MCF 10A (cell line): ENCODE measurements around the gene HIGD1C. TPM values are rescaled to one million over a fixed set of nuclear protein-coding genes. Genes with fewer than 3 reads are reported as not detected.

Source experiments
- BruUV-seq: library from RNA; stranded (reverse); fragments of 400-500 nt; replicated peaks from 2 replicates; lab custom pipeline; 2021; lab: Mats Ljungman, UMichigan
- CTCF ChIA-PET: fragments of 300-600 bp; sonication (Branson Sonifier 250); formaldehyde crosslinking; extraction: SDS; loops from one replicate; lab custom pipeline; 2021; ENCODE audit warnings: antibody characterized with exemption, inconsistent platforms; lab: Yijun Ruan, JAX
- POLR2A ChIA-PET: fragments of 300-600, 350-650 bp; sonication (Branson Sonifier 250); formaldehyde crosslinking; extraction: SDS; loops from one replicate; lab custom pipeline; 2020; ENCODE audit warnings: antibody characterized with exemption, inconsistent platforms; lab: Yijun Ruan, JAX
- DNase-seq: peaks from one replicate; pipeline ENCODE4 v3.0.0-alpha.2; 2018; ENCODE audit not compliant: unreplicated experiment
- H3K27ac Mint-ChIP-seq: one replicate; pipeline ENCODE4 v1.8.0; 2022; ENCODE audit warnings: mild to moderate bottlenecking, low read depth, mixed read lengths; ENCODE audit not compliant: unreplicated experiment
- H3K27me3 Mint-ChIP-seq: one replicate; pipeline ENCODE4 v1.8.0; 2022; ENCODE audit warnings: mixed read lengths; ENCODE audit not compliant: insufficient read depth, unreplicated experiment
- H3K36me3 Mint-ChIP-seq: one replicate; pipeline ENCODE4 v1.8.0; 2022; ENCODE audit warnings: mild to moderate bottlenecking, moderate library complexity, mixed read lengths; ENCODE audit not compliant: insufficient read depth, unreplicated experiment
- H3K4me1 Mint-ChIP-seq: one replicate; pipeline ENCODE4 v1.8.0; 2022; ENCODE audit warnings: mixed read lengths; ENCODE audit not compliant: insufficient read depth, unreplicated experiment
- H3K4me3 Mint-ChIP-seq: one replicate; pipeline ENCODE4 v1.8.0; 2022; ENCODE audit warnings: mild to moderate bottlenecking, moderate library complexity, mixed read lengths; ENCODE audit not compliant: unreplicated experiment
- H3K9me3 Mint-ChIP-seq: one replicate; pipeline ENCODE4 v1.8.0; 2022; ENCODE audit warnings: mixed read lengths; ENCODE audit not compliant: unreplicated experiment
- intact Hi-C: fragments of 100-400 bp; cut with micrococcal nuclease; formaldehyde crosslinking; loops from 2 replicates; pipeline ENCODE4 v1.14.1; 2022
- total RNA-seq: library from RNA; stranded (reverse); gene quantifications from 2 replicates; pipeline ENCODE4 v1.2.3, GENCODE V29; 2022
- TF ChIP-seq, protein P1 (sequence below): fragments of 200-600 bp; IDR thresholded peaks from one replicate; pipeline ENCODE4 v1.8.0; 2022; ENCODE audit warnings: antibody characterized with exemption, mild to moderate bottlenecking; ENCODE audit not compliant: unreplicated experiment

Gene HIGD1C
- total RNA-seq, 1 experiment from 2014 or later: not detected

DNA sequence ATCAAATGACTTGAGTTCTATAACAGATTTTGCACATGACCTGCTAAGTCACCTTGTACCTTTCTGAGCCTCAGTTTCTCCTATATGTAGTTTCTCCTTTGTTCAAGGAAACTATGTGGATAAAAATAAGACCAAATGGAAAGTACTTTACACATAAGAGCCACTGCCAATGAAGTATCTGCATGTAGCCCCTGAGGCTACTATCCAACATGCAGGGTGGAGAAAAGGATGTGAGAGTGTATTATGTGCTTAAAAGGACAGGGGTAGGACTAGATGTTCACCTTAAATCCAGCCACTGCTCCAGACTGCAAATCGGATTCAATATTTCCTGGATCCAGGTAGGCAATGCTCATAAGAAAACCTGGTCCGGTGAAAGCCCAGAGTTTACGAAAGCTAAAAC, 52.7 kb downstream of the HIGD1C start:
- Mint-ChIP-seq H3K27ac (no peak overlapping the region), H3K9me3 (no peaks in the 10 kb centered on the region), H3K36me3 (peaks cover 84% of the 10 kb centered on the region), H3K27me3 (no peaks in the 10 kb centered on the region), H3K4me1 (no peaks in the 10 kb centered on the region), H3K4me3 (no peak overlapping the region)
- ChIA-PET CTCF (no interaction called here), POLR2A (no interaction called here)
- TF ChIP-seq, protein P1, sequence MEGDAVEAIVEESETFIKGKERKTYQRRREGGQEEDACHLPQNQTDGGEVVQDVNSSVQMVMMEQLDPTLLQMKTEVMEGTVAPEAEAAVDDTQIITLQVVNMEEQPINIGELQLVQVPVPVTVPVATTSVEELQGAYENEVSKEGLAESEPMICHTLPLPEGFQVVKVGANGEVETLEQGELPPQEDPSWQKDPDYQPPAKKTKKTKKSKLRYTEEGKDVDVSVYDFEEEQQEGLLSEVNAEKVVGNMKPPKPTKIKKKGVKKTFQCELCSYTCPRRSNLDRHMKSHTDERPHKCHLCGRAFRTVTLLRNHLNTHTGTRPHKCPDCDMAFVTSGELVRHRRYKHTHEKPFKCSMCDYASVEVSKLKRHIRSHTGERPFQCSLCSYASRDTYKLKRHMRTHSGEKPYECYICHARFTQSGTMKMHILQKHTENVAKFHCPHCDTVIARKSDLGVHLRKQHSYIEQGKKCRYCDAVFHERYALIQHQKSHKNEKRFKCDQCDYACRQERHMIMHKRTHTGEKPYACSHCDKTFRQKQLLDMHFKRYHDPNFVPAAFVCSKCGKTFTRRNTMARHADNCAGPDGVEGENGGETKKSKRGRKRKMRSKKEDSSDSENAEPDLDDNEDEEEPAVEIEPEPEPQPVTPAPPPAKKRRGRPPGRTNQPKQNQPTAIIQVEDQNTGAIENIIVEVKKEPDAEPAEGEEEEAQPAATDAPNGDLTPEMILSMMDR: no peak
- intact Hi-C loops: no loop called here
- DNase-seq: no peak
- no TSS peak for BruUV-seq

DNA sequence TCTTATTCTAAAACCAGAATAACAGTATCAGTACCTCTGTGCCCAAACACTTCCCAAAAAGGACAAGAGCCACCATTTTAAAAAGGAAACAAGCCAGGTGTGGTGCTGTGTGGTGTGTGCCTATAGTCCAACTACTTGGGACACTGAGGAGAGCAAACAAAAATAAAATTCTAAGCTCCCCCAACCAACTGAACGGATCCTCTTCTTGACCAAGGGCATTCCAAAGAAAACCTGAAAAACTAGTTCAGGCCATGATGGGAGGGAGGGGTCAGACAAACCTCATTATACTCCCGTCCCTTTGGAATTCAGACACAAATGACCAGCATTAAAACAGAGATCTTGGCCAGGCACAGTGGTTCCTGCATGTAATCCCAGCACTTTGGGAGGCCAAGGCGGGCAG, 53.3 kb downstream of the HIGD1C start:
- POLR2A ChIA-PET: interaction anchor here (0.7 kb wide), 1 partner anchor 17 kb away, joined by 4 read pairs; no protein-coding TSS in a partner anchor
- no peak overlapping the region for H3K27ac Mint-ChIP-seq
- no peaks in the 10 kb centered on the region for H3K27me3 Mint-ChIP-seq
- TF ChIP-seq, protein P1: no peak
- H3K4me3 Mint-ChIP-seq: no peak overlapping the region
- CTCF ChIA-PET: no interaction called here
- intact Hi-C loops: no loop called here
- H3K36me3 Mint-ChIP-seq: peaks cover 77% of the 10 kb centered on the region
- no TSS peak for BruUV-seq
- no peak for DNase-seq
- no peaks in the 10 kb centered on the region for H3K9me3 Mint-ChIP-seq
- H3K4me1 Mint-ChIP-seq: no peaks in the 10 kb centered on the region

DNA sequence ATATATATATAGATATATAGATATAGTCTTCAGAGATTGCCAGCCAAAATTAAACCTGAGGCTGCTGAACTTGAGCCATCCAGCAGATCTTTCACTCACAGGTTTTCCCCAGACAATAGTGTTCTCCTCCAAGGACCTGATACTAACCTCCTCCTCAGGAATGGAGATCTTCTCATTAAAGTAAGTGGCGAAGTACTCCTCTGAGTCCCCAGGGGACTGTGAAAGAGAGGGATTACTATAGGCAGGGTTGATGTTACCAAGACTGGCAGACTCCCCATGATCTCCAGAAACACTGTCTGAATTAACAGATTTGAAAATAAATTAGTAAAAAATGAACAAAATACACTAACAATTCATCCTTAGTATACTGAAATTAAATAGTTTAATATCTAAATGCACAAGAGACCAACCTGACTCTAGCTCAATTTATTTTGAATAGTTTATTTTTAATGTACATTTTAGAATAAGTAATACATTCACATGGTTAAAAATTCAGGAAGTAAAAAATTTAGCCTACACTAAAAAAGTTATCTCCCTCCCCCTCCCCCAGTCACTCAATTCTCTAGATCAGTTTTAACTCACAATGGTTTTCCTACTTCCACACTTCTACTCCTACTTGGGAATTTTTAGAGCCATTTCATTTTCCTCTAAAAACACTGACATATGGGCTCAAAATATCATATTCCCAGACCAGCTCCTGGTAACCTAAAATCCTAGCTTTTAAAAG, 56.1 kb downstream of the HIGD1C start:
- BruUV-seq: no TSS peak
- intact Hi-C loops: no loop called here
- Mint-ChIP-seq H3K27me3 (no peaks in the 10 kb centered on the region), H3K27ac (no peak overlapping the region), H3K4me1 (peaks cover 10% of the 10 kb centered on the region), H3K36me3 (peaks cover 50% of the 10 kb centered on the region), H3K9me3 (no peaks in the 10 kb centered on the region), H3K4me3 (no peak overlapping the region)
- POLR2A ChIA-PET: interaction anchor here (0.7 to 1.3 kb wide), 4 partner anchors 17 to 148 kb away, joined by 3 to 5 read pairs (median 3); partner anchors contain the start of gene SLC11A2
- CTCF ChIA-PET: interaction anchor here (0.5 to 1.3 kb wide), 4 partner anchors 13 to 333 kb away, joined by 3 to 7 read pairs (median 5); no protein-coding TSS in a partner anchor
- TF ChIP-seq, protein P1: no peak
- no peak for DNase-seq

DNA sequence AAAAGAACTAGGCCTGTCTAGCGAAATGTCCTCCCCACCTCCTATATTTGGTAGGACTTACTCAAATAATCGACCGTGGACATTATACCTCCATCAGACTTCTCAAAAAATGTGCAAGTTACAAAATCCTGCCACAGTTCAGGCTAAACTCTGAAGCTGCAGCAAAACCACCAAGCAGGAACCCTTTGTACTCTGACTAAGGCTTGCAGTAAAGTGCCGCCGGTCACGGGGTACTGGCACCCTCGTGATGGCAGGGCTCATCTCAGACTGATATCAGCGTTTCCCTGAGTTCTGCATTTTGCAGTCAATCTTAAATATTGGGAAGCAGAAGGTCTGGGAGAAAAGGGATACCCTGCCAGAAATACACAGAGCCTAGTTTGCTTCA, 56.7 kb downstream of the HIGD1C start:
- H3K36me3 Mint-ChIP-seq: peaks cover 44% of the 10 kb centered on the region
- no peak for DNase-seq
- ChIA-PET POLR2A (interaction anchor here (0.5 to 2.2 kb wide), 7 partner anchors 13 to 78 kb away, joined by 3 to 5 read pairs (median 3); partner anchors contain the start of genes CSRNP2 and SLC11A2), CTCF (interaction anchor here (1.2 to 1.3 kb wide), 2 partner anchors 22 to 332 kb away, joined by 3 to 7 read pairs; no protein-coding TSS in a partner anchor)
- H3K4me1 Mint-ChIP-seq: peaks cover 10% of the 10 kb centered on the region
- H3K4me3 Mint-ChIP-seq: no peak overlapping the region
- intact Hi-C loops: no loop called here
- no peaks in the 10 kb centered on the region for H3K27me3 Mint-ChIP-seq
- H3K9me3 Mint-ChIP-seq: no peaks in the 10 kb centered on the region
- BruUV-seq: no TSS peak
- no peak overlapping the region for H3K27ac Mint-ChIP-seq
- TF ChIP-seq, protein P1: no peak
